Endothelial cell of umbilical vein (primary cell): ENCODE measurements around the gene TNPO1. TPM values are rescaled to one million over a fixed set of nuclear protein-coding genes. Genes with fewer than 3 reads are reported as not detected.

Experiments
- BruUV-seq: library from RNA; stranded (reverse); fragments of 400-500 nt; replicated peaks from 2 replicates; lab custom pipeline; 2021; lab: Mats Ljungman, UMichigan
- CTCF ChIA-PET: fragments of 300-600, 350-600 bp; sonication (Branson Sonifier 250); formaldehyde crosslinking; loops from one replicate; lab custom pipeline; 2021; ENCODE audit warnings: antibody characterized with exemption, inconsistent platforms; lab: Charles Lee
- POLR2A ChIA-PET: fragments of 300-600, 350-600 bp; sonication (Branson Sonifier 250); formaldehyde crosslinking; loops from one replicate; lab custom pipeline; 2021; ENCODE audit warnings: antibody characterized with exemption, inconsistent platforms; lab: Charles Lee
- DNase-seq: peaks from one replicate; pipeline ENCODE4 v3.0.0-alpha.2; 2011; ENCODE audit warnings: low read depth, low spot score
- FAIRE-seq: peaks from 2 replicates; lab custom pipeline; 2011; peaks lifted over from hg19 to GRCh38; lab: Jason Lieb, UNC
- H2AFZ ChIP-seq: 2 replicates; pipeline ENCODE4 v1.6.0; 2012; ENCODE audit warnings: low read depth, low read length, control low read depth, inconsistent platforms
- H3K27ac ChIP-seq: 2 replicates; pipeline ENCODE4 v1.5.1; 2011; ENCODE audit warnings: low read depth, mild to moderate bottlenecking, control low read depth, low read length, moderate library complexity; ENCODE audit not compliant: insufficient read depth
- H3K27me3 ChIP-seq, 2 experiments: 2 replicates each; pipeline versions ENCODE4 v1.6.0 to v1.6.1; 2011; ENCODE audit warnings: low read length in 2 of 2, mixed read lengths in 1 of 2; ENCODE audit not compliant: control insufficient read depth in 2 of 2, insufficient read depth in 2 of 2
- H3K36me3 ChIP-seq, 2 experiments: 2 replicates in 1 of 2; 3 replicates in 1 of 2; pipeline ENCODE4 v1.5.1; 2011; ENCODE audit warnings: low read length in 2 of 2, mild to moderate bottlenecking in 1 of 2, moderate library complexity in 1 of 2; ENCODE audit not compliant: control insufficient read depth in 2 of 2, insufficient read depth in 2 of 2; ENCODE audit errors: extremely low read depth in 1 of 2
- H3K4me1 ChIP-seq: 3 replicates; pipeline ENCODE4 v1.5.1; 2011; ENCODE audit warnings: mild to moderate bottlenecking, low read length; ENCODE audit not compliant: control insufficient read depth, insufficient read depth; ENCODE audit errors: extremely low read depth
- H3K4me2 ChIP-seq: 2 replicates; pipeline ENCODE4 v1.6.1; 2011; ENCODE audit warnings: low read length, control low read depth, mixed read lengths; ENCODE audit not compliant: insufficient read depth
- H3K4me3 ChIP-seq, 3 experiments: fragments of 200-600 bp in 1 of 3; sonication (generic), shearing (Covaris generic) in 1 of 3; replicated peaks in 1 of 3; 2 replicates each; pipeline ENCODE4 v1.5.1; 2011 to 2016; ENCODE audit warnings: control low read depth in 3 of 3, low read length in 3 of 3, mild to moderate bottlenecking in 2 of 3, inconsistent platforms in 1 of 3, low read depth in 1 of 3, moderate library complexity in 1 of 3; ENCODE audit not compliant: insufficient read depth in 1 of 3
- H3K79me2 ChIP-seq: 2 replicates; pipeline ENCODE4 v1.6.0; 2012; ENCODE audit warnings: low read length, inconsistent platforms; ENCODE audit not compliant: control insufficient read depth, insufficient read depth
- H3K9ac ChIP-seq: replicated peaks from 2 replicates; pipeline ENCODE3; 2011; ENCODE audit warnings: low read length, control low read depth; ENCODE audit not compliant: insufficient read depth; ENCODE audit errors: extremely low read depth
- H3K9me1 ChIP-seq: replicated peaks from 3 replicates; pipeline ENCODE4 v1.6.0; 2011; ENCODE audit warnings: mild to moderate bottlenecking, low read length; ENCODE audit not compliant: control insufficient read depth, insufficient read depth; ENCODE audit errors: extremely low read depth
- H3K9me3 ChIP-seq: replicated peaks from 2 replicates; pipeline ENCODE4 v1.5.1; 2012; ENCODE audit warnings: low read length, inconsistent platforms; ENCODE audit not compliant: control insufficient read depth, insufficient read depth
- H4K20me1 ChIP-seq: replicated peaks from 2 replicates; pipeline ENCODE3; 2011; ENCODE audit warnings: mild to moderate bottlenecking, low read length; ENCODE audit not compliant: control insufficient read depth, insufficient read depth; ENCODE audit errors: extremely low read depth
- EZH2 ChIP-seq: IDR thresholded peaks from 2 replicates; pipeline ENCODE4 v1.6.1; 2012; ENCODE audit warnings: borderline replicate concordance, low read depth, mild to moderate bottlenecking, moderate library complexity, low read length, inconsistent platforms; ENCODE audit not compliant: severe bottlenecking
- FOS ChIP-seq: IDR thresholded peaks from 2 replicates; pipeline ENCODE4 v1.6.1; 2011; ENCODE audit warnings: mild to moderate bottlenecking, low read length, moderate library complexity, borderline replicate concordance; ENCODE audit not compliant: insufficient read depth
- GATA2 ChIP-seq: IDR thresholded peaks from 2 replicates; pipeline ENCODE4 v1.7.0; 2011; ENCODE audit warnings: low read depth, mild to moderate bottlenecking, moderate library complexity, mixed read lengths, low read length; ENCODE audit not compliant: insufficient read length, insufficient read depth
- JUN ChIP-seq: IDR thresholded peaks from 2 replicates; pipeline ENCODE4 v1.6.1; 2011; ENCODE audit warnings: borderline replicate concordance, low read depth; ENCODE audit not compliant: insufficient read length, insufficient read depth
- MYC ChIP-seq: IDR thresholded peaks from one replicate; pipeline ENCODE4 v1.6.1; 2011; ENCODE audit warnings: mild to moderate bottlenecking, low read depth, low read length
- POLR2A ChIP-seq: IDR thresholded peaks from 2 replicates; pipeline ENCODE4 v1.6.1; 2012; ENCODE audit warnings: low read depth, mild to moderate bottlenecking, control low read depth, low read length
- POLR2AphosphoS5 ChIP-seq: IDR thresholded peaks from 2 replicates; pipeline ENCODE4 v1.6.1; 2012; ENCODE audit warnings: low read depth, mild to moderate bottlenecking, control low read depth, low read length, moderate library complexity; ENCODE audit not compliant: insufficient read depth
- dilution Hi-C: fragments of 300-500 bp; cut with MboI; formaldehyde crosslinking; loops from one replicate; pipeline ENCODE4 v1.15.0; 2019; ENCODE audit warnings: low sequenced_read_pairs; ENCODE audit not compliant: extremely low pct_ligation_motif_present
- intact Hi-C: fragments of 100-400 bp; cut with micrococcal nuclease; formaldehyde crosslinking; loops from one replicate; pipeline ENCODE4 v1.10.0; 2022
- polyA plus RNA-seq, 4 experiments: library from polyadenylated mRNA; depleted of rRNA in 3 of 4; stranded (reverse) in 3 of 4; unstranded in 1 of 4; fragments of >200 nt; gene quantifications; 2 replicates each; pipeline versions ENCODE4 v1.2.1 to v1.2.3, GENCODE V29; 2011 to 2012; ENCODE audit warnings: missing spikeins in 1 of 4
- total RNA-seq: library from RNA; stranded (reverse); gene quantifications from 2 replicates; pipeline ENCODE4 v1.2.3, GENCODE V29; 2021
- TF ChIP-seq, protein P1 (sequence below): IDR thresholded peaks from 2 replicates; pipeline ENCODE4 v1.6.1; 2011; ENCODE audit not compliant: insufficient read depth, insufficient read length
- TF ChIP-seq, protein P2 (sequence below), 2 donors: IDR thresholded peaks; 1 replicate in 1 of 2; 2 replicates in 1 of 2; pipeline ENCODE4 v1.5.1; 2011; ENCODE audit warnings: low read length in 2 of 2, mild to moderate bottlenecking in 2 of 2, moderate library complexity in 2 of 2, control low read depth in 1 of 2, inconsistent platforms in 1 of 2, low read depth in 1 of 2; ENCODE audit not compliant: insufficient read depth in 1 of 2; ENCODE audit errors: extremely low read depth in 1 of 2

TNPO1 gene
- total and polyA plus RNA-seq, 2 donors (not counting 3 experiments of a cell fraction or from before 2014, with no cell fraction given), result 65.6 to 298 TPM

DNA sequence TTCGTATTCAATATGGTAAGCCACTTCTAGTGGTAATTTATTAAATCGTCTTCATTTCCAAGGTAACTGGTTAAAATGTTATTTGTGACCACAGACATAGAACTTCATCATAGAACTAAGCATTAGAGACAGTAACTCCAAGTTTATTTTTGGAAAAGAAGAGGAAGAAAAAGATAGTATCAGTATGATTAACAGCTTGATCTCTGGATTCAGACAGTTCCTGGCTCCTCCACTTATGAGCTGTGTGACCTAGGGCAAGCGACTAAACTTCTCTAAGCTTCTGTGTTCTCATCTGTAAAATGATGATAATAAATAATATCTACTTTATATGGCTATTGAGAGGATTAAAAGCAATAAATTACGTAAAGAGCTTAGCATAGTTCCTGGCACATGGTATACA, 29.8 kb upstream of the TNPO1 start:
- Histone ChIP-seq H3K27me3 (no peaks in the 10 kb centered on the region), H4K20me1 (no peaks in the 10 kb centered on the region), H3K9ac (no peak overlapping the region), H3K4me2 (no peak overlapping the region), H2AFZ (no peak overlapping the region), H3K27ac (no peak overlapping the region), H3K9me1 (no peaks in the 10 kb centered on the region), H3K79me2 (no peaks in the 10 kb centered on the region), H3K36me3 (no peaks in the 10 kb centered on the region), H3K4me1 (no peaks in the 10 kb centered on the region), H3K4me3 (no peak overlapping the region), H3K9me3 (no peaks in the 10 kb centered on the region)
- no TSS peak for BruUV-seq
- FAIRE-seq (no peak), DNase-seq (no peak)
- ChIA-PET CTCF (interaction anchor here (0.9 to 1.4 kb wide), 2 partner anchors 10 to 13 kb away, joined by 3 to 5 read pairs; no protein-coding TSS in a partner anchor), POLR2A (no interaction called here)
- dilution Hi-C loops (no loop called here), intact Hi-C loops (no loop called here)
- TF ChIP-seq MYC (no peak), JUN (no peak), EZH2 (no peak), FOS (no peak), POLR2AphosphoS5 (no peak), POLR2A (no peak), GATA2 (no peak)
- TF ChIP-seq, protein P1, sequence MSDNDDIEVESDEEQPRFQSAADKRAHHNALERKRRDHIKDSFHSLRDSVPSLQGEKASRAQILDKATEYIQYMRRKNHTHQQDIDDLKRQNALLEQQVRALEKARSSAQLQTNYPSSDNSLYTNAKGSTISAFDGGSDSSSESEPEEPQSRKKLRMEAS, result no peak
- TF ChIP-seq, protein P2, sequence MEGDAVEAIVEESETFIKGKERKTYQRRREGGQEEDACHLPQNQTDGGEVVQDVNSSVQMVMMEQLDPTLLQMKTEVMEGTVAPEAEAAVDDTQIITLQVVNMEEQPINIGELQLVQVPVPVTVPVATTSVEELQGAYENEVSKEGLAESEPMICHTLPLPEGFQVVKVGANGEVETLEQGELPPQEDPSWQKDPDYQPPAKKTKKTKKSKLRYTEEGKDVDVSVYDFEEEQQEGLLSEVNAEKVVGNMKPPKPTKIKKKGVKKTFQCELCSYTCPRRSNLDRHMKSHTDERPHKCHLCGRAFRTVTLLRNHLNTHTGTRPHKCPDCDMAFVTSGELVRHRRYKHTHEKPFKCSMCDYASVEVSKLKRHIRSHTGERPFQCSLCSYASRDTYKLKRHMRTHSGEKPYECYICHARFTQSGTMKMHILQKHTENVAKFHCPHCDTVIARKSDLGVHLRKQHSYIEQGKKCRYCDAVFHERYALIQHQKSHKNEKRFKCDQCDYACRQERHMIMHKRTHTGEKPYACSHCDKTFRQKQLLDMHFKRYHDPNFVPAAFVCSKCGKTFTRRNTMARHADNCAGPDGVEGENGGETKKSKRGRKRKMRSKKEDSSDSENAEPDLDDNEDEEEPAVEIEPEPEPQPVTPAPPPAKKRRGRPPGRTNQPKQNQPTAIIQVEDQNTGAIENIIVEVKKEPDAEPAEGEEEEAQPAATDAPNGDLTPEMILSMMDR (IDR thresholded peaks at IDR 0.05; ENCODE audit: extremely low read depth in 1 of 2, insufficient read depth in 1 of 2, low read depth in 1 of 2, low read length in 2 of 2), result no peak
